GM19023 (cell line): ENCODE data around the gene MFSD1.

Experiments used
- ATAC-seq: cut with Tn5 transposase; IDR thresholded peaks from one replicate; pipeline ENCODE4 v1.9.1; 2021; ENCODE audit warnings: mild to moderate bottlenecking, moderate library complexity; ENCODE audit not compliant: unreplicated experiment

Gene MFSD1

DNA sequence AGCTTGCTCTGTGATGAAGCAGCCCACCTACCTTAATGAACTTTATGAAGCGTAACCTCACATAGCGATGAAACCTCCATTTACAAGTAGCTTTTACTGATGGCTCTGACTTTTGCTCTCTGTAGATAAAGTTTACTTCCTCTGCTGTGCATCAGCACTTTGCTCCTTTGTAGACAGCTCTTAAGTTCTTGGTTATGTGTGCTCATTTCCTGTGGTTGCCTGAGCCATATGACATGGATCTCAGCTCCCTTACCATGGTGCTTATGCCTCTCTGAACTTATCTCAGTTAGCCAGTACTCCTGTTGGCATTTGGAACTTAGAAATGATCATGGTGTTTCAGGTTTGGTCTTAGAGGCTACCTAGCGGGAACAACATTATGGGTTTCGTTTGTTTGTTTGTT lies 7.8 kb downstream of the MFSD1 start:
- no peak for ATAC-seq

DNA sequence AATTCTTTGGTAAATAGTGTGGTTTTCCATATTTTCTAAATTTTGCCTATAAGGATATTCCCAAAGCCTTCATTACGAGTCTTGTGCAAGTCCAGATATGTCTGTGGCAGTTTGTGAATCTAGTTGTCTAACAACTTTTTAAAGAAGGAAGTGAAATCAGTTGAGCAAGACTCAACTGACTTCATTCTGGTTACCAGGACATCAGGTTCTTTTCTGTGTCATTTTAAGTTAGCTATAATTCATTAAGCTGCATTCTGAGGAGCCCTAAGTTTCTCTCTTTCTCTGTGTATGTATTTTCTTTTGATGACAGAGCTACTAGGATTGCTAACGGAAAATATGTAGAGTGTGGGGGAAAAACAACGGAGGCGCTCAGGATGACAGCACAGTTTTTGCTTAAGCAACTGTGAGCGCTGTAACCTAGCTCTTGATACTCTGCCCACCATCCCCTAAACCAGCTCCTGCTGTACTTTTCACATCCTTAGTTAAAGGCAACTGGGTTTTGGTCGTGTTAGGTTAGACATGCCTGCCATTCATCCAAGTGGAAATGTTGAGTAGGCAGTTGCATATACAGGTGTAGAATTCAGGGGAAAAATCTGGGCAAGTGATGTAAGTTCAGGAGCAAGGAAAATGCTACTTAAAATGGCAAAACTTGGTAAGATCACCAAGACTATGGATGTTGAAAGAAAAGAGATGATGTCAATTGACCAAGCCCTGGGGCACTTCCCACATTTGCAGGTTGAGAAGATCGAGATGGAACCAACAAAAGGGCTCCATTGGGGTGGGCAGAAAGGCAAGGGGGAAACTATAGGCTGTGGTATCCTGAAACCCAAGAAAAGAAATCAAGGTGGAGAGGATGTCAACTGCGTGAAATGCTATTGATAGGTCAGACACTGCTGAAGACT lies 9.2 kb downstream of the MFSD1 start:
- ATAC-seq: no peak

DNA sequence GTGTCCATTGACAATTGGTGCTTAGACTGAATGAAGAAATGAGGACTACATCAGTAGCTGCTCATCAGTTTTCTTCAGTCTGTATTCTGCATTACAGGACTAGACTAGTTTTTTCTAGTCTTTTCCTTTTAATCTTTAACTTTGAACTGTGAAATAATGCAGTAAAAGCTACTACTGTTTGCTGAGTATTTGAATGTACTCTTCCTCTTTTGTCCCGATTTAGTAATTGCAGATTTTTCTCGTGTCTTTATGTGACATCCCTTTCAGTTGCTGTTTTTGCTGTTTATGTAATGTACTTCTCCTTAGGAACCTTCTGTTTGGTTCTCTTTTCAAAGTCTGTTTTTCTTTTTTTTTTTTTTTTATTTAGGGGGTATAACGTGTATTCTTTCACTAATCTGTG lies 17.4 kb downstream of the MFSD1 start:
- ATAC-seq: no peak

DNA sequence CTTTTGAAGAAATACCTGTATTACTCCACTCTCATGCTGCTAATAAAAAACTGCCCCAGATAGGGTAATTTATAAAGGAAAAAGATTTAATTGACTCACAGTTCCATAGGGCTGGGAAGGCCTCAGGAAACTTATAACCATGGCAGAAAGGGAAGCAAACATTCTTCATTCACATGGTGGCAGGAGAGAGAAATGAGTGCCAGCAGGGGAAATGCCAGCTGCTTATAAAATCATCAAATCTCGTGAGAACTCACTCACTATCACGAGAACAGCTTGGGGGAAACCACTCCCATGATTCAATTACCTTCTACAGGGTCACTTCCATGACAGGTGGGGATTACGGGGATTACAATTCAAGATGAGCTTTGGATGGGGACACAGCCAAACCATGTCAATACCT lies 18.7 kb downstream of the MFSD1 start:
- no peak for ATAC-seq

DNA sequence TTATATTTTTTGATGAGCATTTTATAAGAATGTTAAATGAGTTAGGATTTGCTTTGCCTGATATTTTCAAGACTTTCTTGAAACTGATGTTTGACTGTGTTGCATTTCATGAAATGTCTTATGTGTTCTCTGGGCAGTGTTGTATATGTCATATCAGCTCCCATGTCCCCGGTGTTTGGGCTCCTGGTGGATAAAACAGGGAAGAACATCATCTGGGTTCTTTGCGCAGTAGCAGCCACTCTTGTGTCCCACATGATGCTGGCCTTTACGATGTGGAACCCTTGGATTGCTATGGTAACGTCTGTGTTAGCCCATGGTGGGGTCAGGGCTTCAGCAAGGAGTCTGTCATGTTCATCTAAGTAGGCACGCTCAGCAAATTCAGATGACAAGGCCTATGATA lies 20.0 kb downstream of the MFSD1 start:
- no peak for ATAC-seq

DNA sequence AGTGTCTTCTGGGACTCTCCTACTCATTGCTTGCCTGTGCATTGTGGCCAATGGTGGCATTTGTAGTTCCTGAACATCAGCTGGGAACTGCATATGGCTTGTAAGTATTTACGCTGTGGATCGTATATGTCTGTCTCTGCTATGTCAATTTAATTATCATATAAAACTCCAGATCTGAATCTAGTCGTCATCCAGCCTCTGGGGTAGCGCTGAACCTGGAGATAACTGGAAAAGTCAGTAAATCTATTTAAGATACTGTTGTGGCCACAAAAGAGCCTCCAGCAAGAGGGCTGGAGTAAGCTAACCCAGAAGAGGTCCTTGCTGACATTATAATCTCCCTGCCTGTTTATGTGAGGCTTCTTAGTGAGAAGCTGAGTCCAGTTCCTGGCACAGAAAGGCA lies 21.6 kb downstream of the MFSD1 start:
- no peak for ATAC-seq

DNA sequence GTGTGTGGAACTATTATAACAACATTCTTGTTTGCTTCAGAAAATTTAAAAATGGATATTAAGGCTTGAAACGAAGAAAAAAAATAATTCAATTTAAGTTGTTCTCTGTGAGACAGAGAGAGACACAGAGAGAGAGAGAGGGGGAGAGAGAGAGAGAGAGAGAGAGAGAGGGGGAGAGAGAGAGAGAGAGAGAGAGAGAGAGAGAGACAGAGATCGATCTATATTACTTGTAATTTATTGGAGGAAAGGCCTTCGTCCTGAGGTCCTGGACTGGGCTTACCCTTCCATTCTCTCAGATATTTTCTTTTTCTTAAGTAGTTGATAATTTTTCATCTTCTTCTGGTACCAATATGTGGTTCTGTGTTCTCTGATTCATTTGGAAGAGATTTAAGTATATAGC lies 25.9 kb downstream of the MFSD1 start:
- no peak for ATAC-seq

DNA sequence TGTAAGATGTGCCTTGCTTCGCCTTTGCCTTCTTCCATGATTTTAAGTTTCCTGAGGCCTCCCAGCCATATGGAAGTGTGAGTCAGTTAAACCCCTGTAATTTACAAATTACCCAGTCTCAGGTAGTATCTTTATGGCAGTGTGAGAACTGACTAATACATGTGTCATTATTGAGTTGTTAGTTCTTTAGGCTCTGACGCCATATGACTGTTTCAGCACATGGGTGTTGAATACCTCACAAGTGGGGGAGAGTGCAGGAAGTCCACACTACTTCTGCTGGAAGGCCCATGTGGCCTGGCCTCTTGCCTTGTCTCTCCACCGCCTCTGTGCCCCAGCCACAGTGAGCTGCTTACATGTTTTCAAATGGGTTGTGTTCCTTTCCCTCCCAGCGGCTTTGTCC lies 28.5 kb downstream of the MFSD1 start:
- ATAC-seq: no peak

DNA sequence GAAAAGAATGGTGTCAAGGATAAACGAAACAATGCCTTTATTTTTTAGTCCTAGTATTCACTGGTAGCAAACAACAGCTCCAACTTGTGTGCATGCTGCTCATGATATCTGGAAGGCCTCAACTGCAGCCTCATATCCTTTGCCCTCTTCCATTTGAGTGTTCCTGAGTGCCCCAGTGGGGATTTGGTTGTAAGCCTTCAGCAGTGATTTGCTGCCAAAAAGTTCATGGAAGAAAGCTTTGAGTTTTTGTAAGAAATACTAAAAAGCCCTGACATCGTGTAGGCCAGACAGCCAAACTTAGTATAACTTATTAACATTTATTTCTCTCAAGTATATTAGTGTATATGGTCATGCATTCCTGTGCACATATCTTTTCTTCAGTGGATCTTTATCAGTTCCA lies 30.0 kb downstream of the MFSD1 start:
- ATAC-seq: no peak

DNA sequence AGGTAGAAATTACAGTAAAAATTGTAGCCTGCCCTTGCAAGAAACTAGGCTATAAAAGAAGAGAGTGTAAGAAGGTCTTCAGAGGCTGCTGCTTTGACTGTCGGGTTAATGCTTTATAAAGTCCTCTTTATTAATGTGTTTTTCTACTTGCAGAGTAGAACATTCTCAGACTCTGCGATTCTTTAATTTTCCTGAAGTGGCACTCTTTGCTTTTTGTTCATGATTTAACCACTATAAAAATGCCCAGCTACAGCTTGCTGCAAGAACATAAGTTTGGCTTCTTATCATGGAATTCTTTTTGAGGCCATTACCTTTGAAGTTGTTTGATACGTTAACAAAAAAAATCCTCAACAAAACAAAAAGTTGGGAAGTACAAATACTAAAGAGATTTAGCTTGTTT lies 33.8 kb downstream of the MFSD1 start:
- no peak for ATAC-seq

DNA sequence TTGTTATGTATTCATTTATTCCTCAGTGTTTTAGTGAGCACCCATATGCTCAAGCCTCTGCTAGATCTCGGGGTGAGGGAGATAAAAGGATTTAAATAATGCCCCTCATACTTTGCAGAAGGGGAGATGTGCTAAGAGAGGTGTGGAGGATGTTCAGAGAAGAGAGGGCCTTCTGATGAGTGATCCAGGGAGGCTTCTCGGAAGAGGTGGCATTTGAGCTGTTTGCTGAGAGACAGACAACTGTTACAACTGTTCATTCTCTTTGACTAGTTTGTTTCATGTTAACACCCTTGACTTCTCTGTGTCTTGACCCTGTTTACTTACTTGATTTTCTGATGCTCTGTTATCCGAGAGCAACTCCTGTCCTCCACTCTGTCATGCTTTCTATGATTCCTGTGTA lies 34.5 kb downstream of the MFSD1 start:
- ATAC-seq: no peak

DNA sequence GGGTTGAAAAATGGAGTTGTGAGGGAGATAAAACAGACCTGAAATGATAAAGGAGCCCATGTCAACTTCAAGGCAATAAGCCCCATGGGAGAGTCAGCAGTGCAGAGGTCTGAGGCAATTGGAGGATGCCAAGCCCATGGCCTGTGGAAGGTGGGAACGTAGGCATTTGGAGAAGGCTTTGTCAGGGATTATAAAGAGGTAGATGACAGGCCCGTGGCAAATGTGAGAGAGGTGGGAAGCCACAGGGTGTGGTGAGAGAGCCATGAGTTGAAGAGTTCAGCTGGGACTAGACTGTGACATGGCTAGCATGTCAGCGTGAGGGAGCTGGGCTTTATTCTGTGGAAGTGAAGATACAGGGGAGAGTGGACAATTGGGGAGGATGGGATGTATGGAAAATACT lies 35.4 kb downstream of the MFSD1 start:
- ATAC-seq: no peak

DNA sequence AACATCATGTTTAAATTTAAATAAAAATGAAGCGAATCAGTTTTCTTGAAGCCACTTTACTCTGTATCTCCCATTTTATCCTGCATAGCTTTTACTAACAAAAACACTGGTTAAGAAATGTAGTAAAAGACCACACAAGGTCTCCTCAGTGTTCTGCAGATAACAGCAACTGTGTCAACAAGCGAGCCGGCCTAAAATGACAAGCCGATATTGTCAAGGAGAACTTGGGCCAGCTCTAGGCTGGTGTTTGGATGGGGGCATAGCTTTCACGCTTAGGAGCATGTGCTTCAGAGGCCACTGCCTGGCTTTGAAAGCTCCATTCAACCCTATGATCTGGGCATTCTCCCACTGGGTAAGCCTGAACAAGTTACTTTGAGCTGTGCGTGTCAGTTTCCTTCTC lies 38.1 kb downstream of the MFSD1 start:
- no peak for ATAC-seq

DNA sequence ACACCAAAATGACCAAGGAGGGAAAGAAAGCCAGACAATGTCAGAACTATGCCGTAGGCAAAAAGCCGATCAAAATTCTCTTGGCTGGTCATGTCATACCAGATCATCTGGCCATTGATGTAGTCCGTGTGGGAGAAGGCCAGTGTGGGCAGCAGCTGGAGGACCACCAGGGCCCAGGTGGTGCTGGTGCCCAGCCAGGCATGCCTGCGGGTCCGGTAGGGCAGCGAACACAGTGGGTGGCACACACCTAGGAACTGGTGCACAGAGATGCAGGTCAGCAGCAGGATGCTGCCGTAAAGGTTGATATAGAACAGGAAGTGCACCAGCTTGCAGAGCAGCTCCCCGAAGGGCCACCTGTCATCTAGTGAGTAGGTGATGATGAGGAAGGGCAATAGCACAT lies 39.5 kb downstream of the MFSD1 start:
- ATAC-seq: no peak

DNA sequence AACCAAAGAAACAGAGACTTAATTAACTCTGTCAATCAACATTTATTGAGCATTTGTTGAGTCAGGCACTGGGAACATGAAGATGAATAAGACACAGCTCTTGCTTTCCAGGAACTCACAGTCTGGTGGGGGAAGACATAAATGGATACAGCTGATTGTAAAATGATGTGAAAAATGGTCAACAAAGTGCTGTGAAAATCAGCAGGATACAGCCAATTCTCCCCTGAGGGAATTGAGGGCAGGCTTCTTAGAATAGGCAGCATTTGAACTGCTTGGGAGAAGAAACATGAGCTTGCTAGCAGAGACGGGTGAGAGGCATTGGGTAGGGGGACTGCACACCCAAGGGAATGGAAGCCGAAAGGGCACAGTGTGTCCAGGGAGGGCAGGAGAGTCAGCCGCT lies 41.1 kb downstream of the MFSD1 start:
- ATAC-seq: no peak

DNA sequence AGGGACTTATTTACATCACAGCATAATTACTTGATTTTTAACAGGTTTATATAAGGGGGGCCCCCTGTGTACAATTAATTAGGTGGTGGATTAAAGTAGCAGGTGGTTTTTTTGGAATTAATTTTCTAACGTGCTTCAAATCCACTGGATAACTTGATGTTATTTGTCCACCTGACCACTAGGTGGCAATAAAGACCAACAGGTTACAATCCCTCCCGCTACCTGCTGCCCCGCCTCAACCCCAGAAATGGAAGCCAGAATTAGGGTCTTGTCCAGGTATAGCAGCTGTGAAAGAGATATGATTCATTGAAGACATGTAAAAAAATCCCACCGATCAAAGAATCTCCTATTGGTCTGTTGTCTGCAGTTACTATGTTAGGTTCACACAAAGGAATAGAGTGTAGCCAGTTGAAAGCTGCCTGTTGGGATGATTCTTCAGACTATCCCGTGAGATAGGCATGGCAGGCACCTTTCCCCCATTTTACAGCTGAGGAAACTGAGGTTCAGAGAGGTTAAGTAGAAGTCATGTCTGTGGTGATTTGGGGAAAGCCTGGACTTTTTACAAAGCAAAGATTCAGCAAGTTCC lies 44.0 kb downstream of the MFSD1 start:
- no peak for ATAC-seq

DNA sequence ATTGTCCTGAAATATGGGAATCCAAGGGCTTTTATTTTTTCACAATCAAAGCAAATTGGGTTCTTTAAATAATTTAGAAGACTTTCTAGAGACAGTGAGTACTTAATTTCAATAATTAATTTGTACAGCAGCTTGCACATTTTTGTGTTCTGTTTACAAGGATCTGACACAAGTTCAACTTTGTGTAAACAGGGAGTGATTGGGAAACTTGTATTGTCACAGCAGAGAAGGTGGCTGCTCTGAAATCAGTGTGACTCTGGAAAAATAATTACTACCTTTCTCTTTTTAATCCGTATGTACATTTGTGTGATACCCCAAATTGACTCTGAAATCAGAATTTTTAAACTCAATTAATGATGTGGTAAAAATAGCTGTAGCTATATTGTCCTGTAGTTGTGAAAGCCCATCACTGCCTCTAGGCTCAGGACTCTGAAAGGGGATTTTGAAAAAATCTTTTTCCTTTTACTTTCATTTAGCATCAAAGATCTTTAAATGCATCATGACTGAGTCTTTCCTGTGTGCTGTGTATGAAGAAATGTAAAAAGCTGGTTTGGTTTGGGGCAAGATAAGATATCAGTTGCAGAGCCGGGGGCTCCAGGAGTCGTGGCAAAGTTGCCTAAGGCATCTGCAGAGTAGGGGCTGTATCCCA lies 45.1 kb downstream of the MFSD1 start:
- peak; percentile 77 for ATAC-seq

DNA sequence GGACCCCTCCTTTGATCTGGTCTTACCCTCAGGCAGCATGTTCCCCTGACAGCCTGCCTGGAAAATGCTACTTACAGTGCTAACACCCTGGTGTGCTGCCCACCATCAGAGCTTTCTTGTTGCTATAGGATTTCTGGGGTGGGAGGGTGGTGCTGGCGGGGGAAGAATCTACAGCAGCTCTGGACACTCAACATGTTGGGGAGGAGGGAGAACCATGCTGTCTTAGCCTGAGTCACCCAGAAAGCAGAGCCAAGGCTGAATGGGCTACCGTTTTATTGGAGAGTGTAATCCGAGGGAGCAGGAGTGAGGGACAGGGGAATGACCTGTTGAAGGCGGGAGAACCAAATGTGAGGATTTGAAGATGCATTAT lies 45.6 kb downstream of the MFSD1 start:
- peak; percentile 36 for ATAC-seq

DNA sequence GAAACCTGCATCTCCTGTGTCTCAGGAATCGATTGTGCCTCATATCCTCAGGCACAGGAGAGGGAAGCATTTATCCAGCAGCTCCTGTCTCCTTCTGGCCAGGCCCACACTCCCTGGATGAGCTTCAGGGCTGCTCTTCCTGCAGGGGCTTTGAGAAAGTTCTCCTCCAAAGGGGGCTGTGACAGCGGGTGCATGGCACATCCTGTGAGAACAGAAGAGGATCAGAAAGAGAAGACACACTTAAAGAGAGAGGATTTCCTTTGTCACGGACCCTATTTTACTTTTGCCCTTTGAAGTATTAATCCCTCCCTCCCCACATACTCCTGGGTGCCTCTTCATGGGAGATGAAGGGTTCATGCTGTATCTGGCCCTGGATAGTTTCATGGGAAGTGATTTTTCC lies 46.0 kb downstream of the MFSD1 start:
- no peak for ATAC-seq

DNA sequence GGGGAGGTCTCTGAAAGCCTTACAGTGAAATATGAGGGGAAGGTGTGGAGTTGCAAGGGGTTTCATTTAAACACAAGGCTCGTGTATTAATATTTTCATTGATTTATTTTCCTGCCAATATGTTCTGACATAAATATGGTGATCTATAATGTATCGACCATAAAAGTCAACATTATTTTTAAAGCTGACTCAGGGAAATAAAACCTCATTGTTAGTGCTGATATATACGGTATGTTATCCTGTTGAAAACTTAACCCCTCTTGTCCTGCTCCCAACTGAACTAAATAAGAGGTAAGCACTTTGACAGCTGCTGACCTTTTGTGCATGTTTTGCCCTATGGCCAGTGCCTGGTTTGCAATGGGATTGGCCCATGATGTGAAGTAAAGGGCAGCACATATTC lies 47.9 kb downstream of the MFSD1 start:
- ATAC-seq: no peak

DNA sequence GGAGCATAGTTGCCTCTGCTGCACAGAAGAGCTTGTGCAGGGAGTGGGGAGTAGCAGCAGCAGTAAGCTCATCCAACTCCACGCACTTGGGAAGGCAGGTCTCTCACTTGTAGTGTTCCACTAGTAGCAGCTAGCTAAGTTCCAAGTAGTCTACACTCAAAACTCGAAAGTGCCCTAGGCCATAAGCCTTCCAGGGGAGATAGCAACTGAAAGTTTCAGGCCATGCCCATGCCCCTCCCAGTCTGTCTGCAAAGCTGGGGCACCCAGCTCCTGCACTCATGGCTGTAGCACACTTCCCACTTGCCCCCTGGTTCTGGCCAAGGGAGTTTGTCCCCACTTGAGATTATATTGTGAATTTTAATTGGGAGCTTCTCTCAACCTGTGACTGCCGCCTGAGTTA lies 57.5 kb downstream of the MFSD1 start:
- ATAC-seq: no peak

DNA sequence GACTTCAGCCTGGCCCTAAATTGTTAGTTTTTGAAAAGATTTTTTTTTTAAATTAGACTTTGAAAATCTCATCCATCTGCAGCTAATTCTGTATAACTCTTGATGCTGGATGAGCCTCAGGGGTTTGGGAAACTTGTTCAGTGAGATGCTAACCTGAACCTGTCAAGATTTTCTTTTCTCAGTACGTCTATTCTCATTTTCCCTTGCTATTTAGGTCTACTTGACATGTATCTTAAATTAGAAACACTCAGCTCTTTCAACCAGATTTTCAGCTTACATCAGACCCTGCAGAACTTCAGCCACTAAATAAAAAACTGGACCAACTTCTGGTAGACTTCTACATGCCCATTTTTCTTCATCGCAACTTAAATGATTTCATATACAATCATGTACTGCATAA lies 61.4 kb downstream of the MFSD1 start:
- ATAC-seq: no peak
